Bronchus fibroblast of lung (primary cell): Measurements from ENCODE around the gene PDHA2. TPM values are rescaled to one million over a fixed set of nuclear protein-coding genes. Genes with fewer than 3 reads are reported as not detected.

Experiments used
- total RNA-seq: library from RNA; depleted of rRNA; stranded (reverse); fragments of >200 nt; gene quantifications from 2 replicates; pipeline ENCODE4 v1.2.3, GENCODE V29; 2015

The PDHA2 gene
- not detected in 2 replicates for total RNA-seq

DNA sequence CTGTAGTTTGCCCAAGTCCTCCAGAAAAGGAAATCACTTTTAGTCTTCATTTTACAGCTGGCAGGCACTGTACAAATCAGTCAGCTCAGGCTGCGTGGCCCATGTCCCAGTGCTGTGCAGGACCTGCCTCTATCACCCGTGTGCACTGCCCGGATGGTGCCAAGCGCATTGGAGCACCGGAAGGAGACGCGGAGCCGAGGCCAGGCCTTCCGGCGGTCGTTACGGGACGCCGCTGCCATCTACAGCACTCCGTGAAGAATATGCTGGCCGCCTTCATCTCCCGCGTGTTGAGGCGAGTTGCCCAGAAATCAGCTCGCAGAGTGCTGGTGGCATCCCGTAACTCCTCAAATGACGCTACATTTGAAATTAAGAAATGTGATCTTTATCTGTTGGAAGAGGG lies at the start of gene PDHA2:
Gene PDHA2, plus strand, starts transcription at position 203 of the 400 bp plus-strand sequence. Its CDS starts 58 bp downstream, at position 261.

